ENCODE data around the gene CCR5AS.
"Not testable (repeated sequence)": the region's sequence is repeated elsewhere in the genome, so short reads cannot be mapped to it uniquely, and the experiment has no call there.

CCR5AS gene

DNA sequence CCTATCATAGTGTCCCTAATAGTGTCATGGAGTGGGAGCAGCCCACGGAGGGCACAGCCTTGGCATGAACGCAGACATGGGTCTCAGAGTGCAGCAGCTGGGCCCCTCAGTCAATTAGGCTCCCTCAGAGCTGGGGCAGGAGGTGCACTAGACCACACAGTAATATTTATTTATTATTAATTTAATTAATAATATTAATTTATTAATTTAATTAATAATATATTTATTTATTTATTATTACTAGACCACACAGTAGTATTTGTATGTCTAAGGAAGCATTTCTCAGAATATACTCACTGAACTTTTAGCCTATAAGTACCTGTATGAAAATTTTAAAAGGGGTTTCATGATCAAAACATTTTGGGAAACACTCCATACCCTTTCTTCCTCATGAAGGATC is 5.3 kb downstream of the CCR5AS start:
- DNase-seq = no peak

DNA sequence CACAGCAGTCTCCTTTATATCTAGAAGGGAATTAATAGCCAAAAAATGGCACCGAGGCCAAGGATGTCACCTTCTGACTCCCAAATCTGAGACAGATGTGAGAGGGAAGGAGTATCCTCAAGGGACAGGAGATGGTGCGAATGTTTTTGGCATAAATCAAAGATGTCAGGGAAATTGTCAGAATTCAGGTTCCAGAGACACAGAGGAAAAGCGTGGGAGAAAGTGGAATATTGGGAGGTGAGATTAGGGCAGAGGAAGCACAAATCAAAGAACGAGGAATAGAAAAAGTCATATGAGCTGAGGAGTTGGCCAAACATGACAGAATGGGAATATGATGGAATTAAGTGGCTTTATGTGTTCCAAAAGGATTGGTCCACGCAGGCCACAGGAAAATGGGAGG is 6.0 kb downstream of the CCR5AS start:
- no peak for DNase-seq

- DNase-seq = no peak
Observed at GRCh38 chr3:46400000-46400734, 6.7 kb downstream of the CCR5AS start.

DNA sequence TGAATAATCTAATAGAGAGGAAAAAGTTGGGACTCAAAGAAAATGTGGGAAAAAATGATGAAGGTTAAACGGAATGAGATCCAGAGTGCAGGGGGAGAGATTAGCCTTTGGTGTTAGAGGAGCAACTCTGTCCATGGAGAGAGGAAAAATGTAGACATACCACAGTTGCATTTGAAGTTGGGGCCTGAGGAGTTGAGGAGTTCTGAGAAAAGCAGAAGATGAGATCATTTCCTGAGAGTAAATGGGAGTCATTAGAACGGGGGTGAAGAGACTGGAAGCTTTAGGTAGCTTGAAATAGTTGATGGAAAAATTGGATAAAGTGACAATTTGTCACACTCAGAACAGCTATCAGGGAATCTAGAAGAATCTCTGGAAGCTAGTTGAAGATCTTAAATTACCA is 7.3 kb downstream of the CCR5AS start:
- DNase-seq = no peak

DNA sequence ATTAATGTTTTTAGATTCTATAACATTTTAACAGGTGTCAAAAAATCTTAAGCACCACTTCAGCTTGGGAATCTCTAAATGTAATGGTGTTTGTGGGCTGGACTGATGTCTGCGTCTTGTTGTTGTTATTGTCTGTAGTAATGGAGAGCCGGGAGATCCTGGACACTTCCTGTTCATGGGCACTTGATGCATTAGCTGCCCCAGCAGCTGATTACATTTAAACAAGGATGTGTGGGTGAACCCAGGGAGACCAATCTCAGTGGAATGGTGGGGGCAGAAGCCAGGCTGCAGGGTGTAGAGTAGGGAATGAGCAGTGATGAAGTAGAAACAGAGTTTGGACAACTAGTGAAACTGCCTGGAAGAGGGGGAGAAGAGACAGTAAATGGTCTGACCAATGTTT is 7.8 kb downstream of the CCR5AS start:
- no peak for DNase-seq

DNA sequence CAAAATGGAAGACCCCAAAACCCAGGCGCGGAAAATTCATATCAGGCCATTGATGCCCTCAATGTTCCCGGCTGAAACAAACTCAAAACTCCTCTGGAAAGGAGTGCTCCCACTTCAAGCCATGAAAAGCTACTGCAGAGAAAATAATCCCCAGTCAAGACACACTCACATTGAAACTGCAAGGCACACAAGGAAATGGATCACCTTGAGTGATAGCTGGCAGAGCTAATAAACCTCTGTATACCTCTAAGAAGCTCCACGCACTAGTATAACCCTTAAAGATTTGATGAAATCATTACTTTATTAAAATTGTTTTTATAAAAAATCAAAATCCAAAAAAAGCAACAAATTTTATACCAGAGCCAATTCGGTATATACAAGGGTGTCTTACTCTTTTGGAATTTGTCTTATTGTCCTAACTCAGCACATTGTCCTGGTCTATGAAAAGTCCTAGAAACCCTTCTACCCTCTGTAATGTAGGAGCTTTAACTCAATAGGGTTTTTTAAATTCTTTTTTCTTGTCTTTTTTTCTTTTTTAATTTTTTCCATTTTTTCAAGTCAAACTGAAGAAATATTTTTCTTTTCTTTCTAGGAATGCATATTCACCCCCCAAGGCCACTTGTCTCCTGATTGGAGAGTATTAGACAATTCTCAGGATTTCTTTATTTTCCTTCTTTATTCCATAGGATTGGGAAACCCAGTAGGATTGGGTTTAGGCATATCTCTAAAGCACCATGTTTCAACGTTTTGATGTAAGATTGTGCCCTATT is 8.5 kb downstream of the CCR5AS start:
- no peak for DNase-seq

- no peak for DNase-seq
Observed at GRCh38 chr3:46397111-46397510, 9.8 kb downstream of the CCR5AS start.

DNA sequence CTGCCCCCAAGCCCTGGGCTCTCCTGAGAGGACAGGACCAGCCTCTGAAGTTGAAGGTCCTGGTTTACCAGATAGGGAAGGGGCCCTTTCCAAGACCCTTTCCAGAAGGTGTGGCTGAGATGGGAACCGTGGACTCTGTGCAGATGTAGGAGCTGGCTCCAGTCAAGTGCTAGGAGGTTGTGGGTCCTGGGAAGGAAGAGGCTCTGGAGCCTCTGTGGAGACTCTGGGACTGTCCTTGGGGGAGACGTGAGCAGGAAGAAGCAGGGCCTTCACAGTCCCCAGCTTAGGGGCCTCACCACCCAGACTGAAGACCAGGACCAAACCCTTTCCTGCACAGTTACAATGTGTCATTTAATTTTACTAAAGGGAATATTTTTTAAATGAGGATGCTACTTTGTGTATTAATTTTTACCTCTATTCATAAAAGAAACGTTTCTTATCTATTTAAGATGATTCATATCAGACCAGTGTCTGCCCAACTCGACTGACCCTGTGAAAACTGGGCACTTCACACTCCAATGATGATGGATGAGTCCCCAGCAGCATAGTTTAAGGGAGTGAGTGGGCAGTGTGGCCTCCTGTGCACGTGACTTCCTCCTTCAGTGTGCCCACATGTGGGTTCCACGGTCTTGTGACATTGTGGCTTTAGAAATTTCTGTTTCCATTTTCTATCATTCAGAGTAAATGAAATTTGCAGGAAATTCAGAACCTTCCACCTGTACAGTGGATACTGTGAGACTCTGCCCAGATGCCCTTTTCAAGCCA is 10.9 kb downstream of the CCR5AS start:
- DNase-seq = no peak

DNA sequence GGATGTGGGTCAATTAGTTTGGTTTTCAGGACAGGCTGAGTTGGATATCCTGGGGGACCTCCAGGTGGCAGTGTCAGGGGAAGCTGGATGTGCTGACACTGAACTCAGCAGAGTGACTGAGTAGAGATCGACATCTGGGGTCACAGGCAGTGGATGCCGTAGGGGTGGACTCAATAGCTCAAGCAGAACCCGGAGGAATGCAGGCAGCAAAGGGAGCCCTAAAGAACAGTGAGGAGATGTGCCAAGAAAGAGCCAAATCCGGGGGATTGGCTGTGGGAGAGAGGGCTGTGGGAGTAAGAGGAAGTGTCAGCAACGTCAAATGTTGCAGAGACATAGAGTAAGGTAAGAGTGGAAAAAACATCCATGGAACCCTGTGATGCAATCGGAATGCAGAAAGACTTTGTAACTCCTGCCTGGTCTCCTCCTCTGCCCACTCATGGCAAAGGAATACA is 11.6 kb downstream of the CCR5AS start:
- peak in 1 of 2 experiments; percentile 20 for DNase-seq

GRCh38 chr3:46393554-46394434 is 13.1 kb downstream of the CCR5AS start:
- no peak for DNase-seq

DNA sequence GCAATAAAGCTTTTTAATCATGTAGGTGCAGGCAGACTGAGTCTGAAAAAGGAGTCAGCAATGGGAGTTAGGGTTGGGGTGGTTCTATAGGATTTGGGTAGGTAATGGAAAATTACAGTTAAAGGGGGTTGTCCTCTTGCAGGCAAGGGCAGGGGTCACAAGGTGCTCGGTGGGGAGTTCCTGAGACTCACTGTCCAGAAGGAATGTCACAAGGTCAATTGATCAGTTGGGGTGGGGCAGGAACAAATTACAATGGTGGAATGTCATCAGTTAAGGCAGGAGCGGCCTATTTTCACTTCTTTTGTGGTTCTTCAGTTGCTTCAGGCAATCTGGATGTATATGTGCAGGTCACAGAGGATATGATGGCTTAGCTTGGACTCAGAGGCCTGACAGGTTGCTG is 13.9 kb downstream of the CCR5AS start:
- no peak for DNase-seq

DNA sequence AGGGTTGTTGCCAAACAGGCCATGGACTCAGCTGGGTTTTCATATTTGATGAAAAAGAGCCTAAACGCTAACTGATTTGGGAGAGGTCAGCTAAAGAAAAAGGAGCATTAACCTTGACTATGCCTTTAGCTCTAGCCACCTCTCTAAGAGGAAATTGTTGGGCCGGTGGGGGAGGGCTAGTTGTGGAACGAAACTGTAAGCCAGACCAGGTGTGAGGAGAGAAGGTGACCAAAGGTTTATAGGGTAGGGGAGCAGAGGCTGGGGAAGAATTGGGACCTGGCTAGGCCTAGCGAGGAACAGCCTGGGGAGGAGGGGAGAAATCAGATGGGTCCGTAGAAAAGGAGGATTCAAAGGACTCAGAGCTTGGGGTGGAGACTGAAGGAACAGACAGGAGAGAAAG is 15.3 kb downstream of the CCR5AS start:
- not testable (repeated sequence) for DNase-seq

- DNase-seq = no peak
Observed at GRCh38 chr3:46389306-46389705, 17.6 kb downstream of the CCR5AS start.

DNA sequence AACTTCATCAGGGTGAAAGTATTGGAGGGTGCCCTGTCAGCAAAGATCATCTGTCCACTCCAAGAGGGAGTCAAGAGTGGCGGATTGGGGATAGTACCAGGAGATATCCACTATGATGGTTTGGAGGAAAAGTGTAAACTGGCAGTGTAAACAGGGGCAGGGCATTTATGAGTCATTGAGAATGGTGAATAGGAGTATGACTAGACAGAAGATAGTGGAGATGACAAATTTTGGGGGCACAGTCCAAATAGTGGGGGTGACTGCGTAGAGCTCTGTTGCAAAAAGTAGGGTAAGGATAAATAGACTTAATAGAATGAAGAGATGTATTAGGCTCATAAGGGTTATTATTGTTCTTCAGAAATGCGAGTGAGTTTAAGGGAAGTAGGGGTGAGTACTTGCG is 18.0 kb downstream of the CCR5AS start:
- not testable (repeated sequence) for DNase-seq

DNA sequence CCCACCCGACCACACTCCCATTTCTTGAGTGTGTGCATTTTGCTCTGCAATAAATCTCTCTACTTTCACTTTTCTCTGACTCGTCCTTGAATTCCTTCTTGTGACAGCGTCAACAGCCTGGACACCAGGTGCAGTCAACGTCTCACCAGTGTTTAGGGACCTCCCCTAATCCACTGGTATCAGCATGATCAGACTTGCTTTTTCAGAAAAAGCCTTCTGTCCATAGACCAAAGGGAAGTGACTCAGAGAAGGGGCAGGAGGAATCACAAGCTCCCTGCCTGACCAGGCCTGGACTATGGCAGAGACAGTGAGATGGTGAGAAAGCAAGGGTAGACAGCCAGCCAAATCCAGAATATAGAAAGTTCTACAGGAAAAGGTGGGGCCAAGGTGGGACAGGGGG is 20.7 kb downstream of the CCR5AS start:
- DNase-seq = no peak

DNA sequence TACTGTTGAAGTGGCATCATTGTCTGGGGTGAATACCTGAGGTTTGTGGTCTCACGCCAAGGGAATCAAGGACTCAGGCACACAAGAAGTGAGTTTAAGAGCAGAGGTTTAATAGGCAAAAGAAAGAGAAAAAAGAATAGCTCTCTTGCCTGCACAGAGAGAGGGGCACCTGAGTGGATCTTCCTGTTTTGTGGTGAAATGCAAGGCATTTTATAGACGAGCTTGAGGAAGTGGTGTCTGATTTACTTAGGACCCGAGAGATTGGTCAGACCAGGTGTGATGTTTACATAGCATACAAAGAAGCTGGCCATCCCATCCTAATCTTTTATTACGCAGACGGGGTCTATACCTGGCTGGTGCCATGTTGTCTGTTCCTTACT is 22.9 kb downstream of the CCR5AS start:
- DNase-seq = peak in 1 of 2 experiments; percentile 17

DNA sequence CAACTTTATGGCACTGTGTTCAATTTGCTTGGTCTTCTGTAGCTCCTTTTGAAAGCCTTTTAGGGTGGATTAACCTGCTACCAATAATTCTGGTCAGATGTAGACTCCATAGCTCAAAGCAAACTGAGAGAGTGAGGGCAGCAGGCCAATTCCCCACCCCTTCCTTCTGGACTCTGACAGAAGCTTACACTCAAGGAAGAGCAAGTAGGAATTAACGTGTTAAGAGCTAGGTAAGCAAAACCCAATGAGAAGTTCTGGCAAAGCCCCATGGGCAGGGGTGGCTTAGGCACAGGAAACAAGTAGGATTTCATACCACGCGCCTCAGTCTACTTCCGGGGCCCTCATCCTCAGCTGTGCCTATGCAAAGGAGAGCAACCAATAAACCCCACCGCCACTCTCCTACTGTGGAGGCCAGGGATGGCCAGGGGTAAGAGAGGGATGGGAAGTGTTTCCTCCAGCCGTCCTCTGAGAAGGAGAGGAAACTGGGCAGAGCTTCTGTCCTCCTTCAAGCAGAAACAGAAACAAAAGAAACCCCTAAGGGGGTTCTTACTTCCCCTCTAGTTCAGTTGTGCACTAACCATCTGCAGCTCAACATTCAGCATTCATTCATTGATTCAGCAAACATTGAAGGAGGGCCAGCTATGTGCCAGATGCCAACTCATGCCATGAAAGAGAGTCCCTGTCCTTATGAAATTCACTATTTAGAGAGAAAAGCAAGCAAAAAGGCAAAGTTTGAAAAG is 23.5 kb downstream of the CCR5AS start:
- no peak for DNase-seq

DNA sequence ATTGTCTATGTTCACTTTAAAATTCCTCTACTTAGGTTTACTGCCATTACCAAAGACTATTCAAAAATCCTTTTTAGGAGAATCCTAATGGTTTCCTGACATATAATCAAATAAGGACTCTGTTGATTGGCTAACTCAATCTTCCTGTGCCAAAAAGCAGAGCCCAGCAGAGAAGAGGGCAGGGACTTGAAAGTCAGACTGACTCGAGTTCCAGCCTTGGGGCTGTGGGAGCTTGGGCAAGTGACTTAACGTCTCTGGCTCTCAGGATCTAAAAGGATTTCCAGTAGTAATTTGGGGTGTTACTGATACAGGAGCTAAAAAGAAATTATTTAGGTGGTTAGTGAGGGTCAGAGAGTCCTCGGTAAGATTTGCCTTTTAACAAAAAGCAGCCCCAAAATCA is 25.2 kb downstream of the CCR5AS start:
- no peak for DNase-seq

DNA sequence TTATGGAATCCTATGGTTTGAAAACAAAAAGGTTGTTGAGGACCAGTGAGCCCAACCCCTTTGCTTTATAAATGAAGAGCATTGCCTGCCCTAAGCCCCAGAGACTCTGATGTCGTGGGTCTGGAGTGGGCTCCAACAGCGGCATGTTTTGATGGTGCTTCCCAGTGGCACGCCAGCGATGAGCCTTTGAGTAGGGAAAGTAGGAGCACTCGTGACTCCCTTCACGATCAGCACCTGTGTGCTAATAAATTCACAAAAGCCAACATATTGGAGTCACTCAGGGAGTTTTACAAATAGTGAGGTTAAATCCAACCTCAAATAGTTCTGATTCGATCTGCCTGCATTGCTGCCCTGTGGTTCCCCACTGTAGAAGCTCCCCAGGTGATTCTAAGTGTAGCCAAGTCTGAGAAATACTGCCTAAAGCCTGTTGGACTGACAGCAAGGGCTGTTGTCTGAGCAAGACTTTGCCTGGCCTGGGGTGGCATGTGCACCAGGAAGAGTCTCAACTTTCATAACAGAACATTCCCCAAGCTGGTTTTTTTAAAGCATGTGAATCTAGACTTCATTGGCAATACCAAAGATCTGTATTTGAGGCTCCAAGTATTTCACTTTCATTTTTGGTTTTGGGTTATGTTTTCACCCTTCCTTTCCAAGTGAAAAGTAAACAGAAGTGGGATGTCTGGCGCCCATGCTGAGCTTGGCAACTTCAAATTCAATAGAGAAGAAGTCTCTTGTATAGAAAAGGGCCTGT is 26.2 kb downstream of the CCR5AS start:
- no peak for DNase-seq

- peak; percentile 60 to 74 for DNase-seq
Observed at GRCh38 chr3:46378426-46378942, 28.4 kb downstream of the CCR5AS start.

GRCh38 chr3:46375814-46376213 is 31.1 kb downstream of the CCR5AS start:
- DNase-seq = peak; percentile 19 to 25
